Panc1 (cell line): ENCODE results near the gene CRLF1. TPM values are rescaled to one million over a fixed set of nuclear protein-coding genes. Genes with fewer than 3 reads are reported as not detected.

Experiments
- ATAC-seq: fragments of 200-7000 bp; cut with Tn5 transposase; 2 replicates; pipeline ENCODE4 v1.9.1; 2020; ENCODE audit warnings: mild to moderate bottlenecking, moderate library complexity
- BruUV-seq: library from RNA; stranded (reverse); fragments of 400-500 nt; replicated peaks from 2 replicates; lab custom pipeline; 2021; lab: Mats Ljungman, UMichigan
- CTCF ChIA-PET: fragments of 300-600 bp; sonication (Branson Sonifier 250); formaldehyde crosslinking; loops from one replicate; lab custom pipeline; 2022; ENCODE audit warnings: antibody characterized with exemption; lab: Charles Lee
- POLR2A ChIA-PET: fragments of 300-600 bp; sonication (Branson Sonifier 250); formaldehyde crosslinking; loops from one replicate; lab custom pipeline; 2022; ENCODE audit warnings: antibody characterized with exemption; lab: Charles Lee
- DNase-seq: peaks from one replicate; pipeline ENCODE4 v3.0.0-alpha.2; 2010; ENCODE audit warnings: low read depth, low spot score
- H3K27ac ChIP-seq: 2 replicates; pipeline ENCODE4 v1.5.1; 2011; ENCODE audit warnings: mild to moderate bottlenecking, low read length, inconsistent platforms
- H3K27me3 ChIP-seq: fragments of 200-500 bp; sonication (Bioruptor generic); 2 replicates; pipeline ENCODE4 v1.6.0; 2014; ENCODE audit warnings: low read length, inconsistent platforms; ENCODE audit not compliant: control insufficient read depth, insufficient read depth
- H3K36me3 ChIP-seq: fragments of 200-500 bp; sonication (Bioruptor generic); 2 replicates; pipeline ENCODE4 v1.5.1; 2014; ENCODE audit warnings: inconsistent platforms, mild to moderate bottlenecking, low read length, moderate library complexity; ENCODE audit not compliant: control insufficient read depth, insufficient read depth
- H3K4me1 ChIP-seq: 2 replicates; pipeline ENCODE4 v1.5.1; 2011; ENCODE audit warnings: inconsistent platforms, mild to moderate bottlenecking, low read length, moderate library complexity; ENCODE audit not compliant: control insufficient read depth, insufficient read depth
- H3K4me3 ChIP-seq, 2 experiments: 2 replicates each; pipeline ENCODE4 v1.5.1; 2011 to 2012; ENCODE audit warnings: low read depth in 2 of 2, low read length in 2 of 2, mild to moderate bottlenecking in 2 of 2, inconsistent platforms in 1 of 2, moderate library complexity in 1 of 2
- H3K9me3 ChIP-seq: fragments of 200-500 bp; sonication (Bioruptor generic); 2 replicates; pipeline ENCODE4 v1.5.1; 2014; ENCODE audit warnings: low read depth, mild to moderate bottlenecking, inconsistent platforms, low read length, moderate library complexity; ENCODE audit not compliant: control insufficient read depth, insufficient read depth
- CTCF ChIP-seq: fragments of 450-650 bp; IDR thresholded peaks from 2 replicates; pipeline ENCODE4 v1.5.1; 2017; ENCODE audit warnings: mild to moderate bottlenecking
- POLR2AphosphoS5 ChIP-seq: IDR thresholded peaks from 2 replicates; pipeline ENCODE4 v1.6.1; 2012; ENCODE audit warnings: mild to moderate bottlenecking, low read depth, low read length, moderate library complexity
- SIN3A ChIP-seq: IDR thresholded peaks from 2 replicates; pipeline ENCODE4 v1.6.1; 2012; ENCODE audit warnings: low read depth, mild to moderate bottlenecking, low read length, moderate library complexity, borderline replicate concordance; ENCODE audit not compliant: insufficient read depth
- TCF7L2 ChIP-seq: IDR thresholded peaks from 2 replicates; pipeline ENCODE4 v1.6.1; 2011; ENCODE audit warnings: mild to moderate bottlenecking, low read depth, low read length, inconsistent platforms
- in situ Hi-C: cut with HindIII; loops from 2 replicates; pipeline ENCODE4 v1.10.0; 2016; ENCODE audit warnings: low sequenced_read_pairs, low pct_unique_long_range_greater_than_20kb
- intact Hi-C: fragments of 100-400 bp; cut with micrococcal nuclease; formaldehyde crosslinking; loops from one replicate; pipeline ENCODE4 v1.10.0; 2022; ENCODE audit not compliant: unreplicated experiment
- total RNA-seq: library from RNA; stranded (reverse); gene quantifications from one replicate; pipeline ENCODE4 v1.2.1, GENCODE V29; 2021; ENCODE audit not compliant: unreplicated experiment
- TF ChIP-seq, protein P1 (sequence below), 2 experiments: IDR thresholded peaks; 2 replicates each; pipeline ENCODE4 v1.6.1; 2011 to 2012; ENCODE audit warnings: low read depth in 2 of 2, control low read depth in 1 of 2, low read length in 1 of 2, mild to moderate bottlenecking in 1 of 2, moderate library complexity in 1 of 2; ENCODE audit not compliant: insufficient read depth in 1 of 2

Gene CRLF1
- total RNA-seq, 1 experiment from 2014 or later = 3.5 TPM

DNA sequence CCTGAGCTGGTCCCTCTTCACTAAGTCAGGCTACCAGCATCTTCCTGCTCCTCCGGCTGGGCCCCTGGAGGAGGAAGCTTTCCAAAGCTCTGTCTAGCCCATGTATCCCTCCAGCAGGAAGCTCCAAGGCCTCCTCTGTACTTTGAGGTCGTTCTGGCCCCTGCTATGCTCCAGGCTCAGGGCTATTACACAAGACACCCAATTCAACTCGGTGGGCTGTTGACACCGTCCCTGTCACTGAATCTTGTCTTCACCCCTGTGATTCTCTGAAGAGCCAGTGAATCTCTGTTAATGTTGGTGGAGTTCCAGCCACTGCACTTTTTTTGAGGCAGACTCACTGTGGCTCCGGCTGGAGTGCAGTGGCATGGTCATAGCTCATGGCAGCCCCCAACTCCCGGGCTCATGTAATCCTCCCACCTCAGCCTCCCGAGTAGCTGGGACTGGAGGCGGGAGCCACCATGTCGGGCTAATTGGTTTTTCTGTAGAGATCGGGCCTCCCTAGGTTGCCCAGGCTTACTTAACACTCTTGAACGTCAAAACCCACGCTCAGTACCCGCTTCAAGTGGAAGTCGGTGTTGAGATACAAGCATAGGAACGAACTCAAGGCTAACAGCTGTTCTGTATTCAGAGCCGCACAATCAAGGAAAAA, 18.5 kb downstream of the CRLF1 start:
- in situ Hi-C loops = no loop called here
- Histone ChIP-seq H3K36me3 (no peaks in the 10 kb centered on the region; the same call in 1 of the 2 replicates), H3K27ac (peak overlapping the region; percentile 76), H3K4me3 (peak overlapping the region; percentile 65 to 70), H3K4me1 (no peaks in the 10 kb centered on the region), H3K27me3 (no peaks in the 10 kb centered on the region), H3K9me3 (no peaks in the 10 kb centered on the region)
- DNase-seq (no peak), ATAC-seq (no peak)
- POLR2A ChIA-PET = no interaction called here
- TF ChIP-seq CTCF (no peak), SIN3A (no peak)
- TF ChIP-seq, protein P1, sequence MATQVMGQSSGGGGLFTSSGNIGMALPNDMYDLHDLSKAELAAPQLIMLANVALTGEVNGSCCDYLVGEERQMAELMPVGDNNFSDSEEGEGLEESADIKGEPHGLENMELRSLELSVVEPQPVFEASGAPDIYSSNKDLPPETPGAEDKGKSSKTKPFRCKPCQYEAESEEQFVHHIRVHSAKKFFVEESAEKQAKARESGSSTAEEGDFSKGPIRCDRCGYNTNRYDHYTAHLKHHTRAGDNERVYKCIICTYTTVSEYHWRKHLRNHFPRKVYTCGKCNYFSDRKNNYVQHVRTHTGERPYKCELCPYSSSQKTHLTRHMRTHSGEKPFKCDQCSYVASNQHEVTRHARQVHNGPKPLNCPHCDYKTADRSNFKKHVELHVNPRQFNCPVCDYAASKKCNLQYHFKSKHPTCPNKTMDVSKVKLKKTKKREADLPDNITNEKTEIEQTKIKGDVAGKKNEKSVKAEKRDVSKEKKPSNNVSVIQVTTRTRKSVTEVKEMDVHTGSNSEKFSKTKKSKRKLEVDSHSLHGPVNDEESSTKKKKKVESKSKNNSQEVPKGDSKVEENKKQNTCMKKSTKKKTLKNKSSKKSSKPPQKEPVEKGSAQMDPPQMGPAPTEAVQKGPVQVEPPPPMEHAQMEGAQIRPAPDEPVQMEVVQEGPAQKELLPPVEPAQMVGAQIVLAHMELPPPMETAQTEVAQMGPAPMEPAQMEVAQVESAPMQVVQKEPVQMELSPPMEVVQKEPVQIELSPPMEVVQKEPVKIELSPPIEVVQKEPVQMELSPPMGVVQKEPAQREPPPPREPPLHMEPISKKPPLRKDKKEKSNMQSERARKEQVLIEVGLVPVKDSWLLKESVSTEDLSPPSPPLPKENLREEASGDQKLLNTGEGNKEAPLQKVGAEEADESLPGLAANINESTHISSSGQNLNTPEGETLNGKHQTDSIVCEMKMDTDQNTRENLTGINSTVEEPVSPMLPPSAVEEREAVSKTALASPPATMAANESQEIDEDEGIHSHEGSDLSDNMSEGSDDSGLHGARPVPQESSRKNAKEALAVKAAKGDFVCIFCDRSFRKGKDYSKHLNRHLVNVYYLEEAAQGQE (IDR thresholded peaks at IDR 0.05; ENCODE audit: insufficient read depth in 1 of 2, low read depth in 2 of 2, low read length in 1 of 2) = no peak
- BruUV-seq = no TSS peak
- CTCF ChIA-PET = interaction anchor here (0.6 to 0.7 kb wide), 3 partner anchors 87 to 284 kb away, joined by 3 to 6 read pairs (median 4); no protein-coding TSS in a partner anchor
- intact Hi-C loops = no loop called here

DNA sequence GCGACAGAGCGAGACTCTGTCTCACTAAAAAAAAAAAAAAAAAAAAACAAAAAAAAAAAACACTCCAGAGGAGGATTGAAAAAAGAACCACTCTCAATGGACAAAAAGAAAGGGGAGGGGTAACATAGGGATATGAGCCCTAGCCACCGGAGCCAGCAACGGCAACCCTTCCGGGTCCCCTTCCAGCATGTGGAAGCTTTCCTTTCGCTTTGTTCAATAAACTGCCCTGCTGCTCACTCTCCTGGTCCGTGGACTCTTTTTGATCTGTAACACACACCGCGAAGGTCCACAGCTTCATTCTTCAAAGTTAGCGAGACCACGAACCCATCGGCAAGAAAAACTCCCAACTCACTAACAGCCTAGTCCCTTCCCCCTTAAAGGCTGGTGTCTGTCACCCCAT, 19.0 kb downstream of the CRLF1 start:
- no peak overlapping the region for H3K4me3 ChIP-seq
- no peaks in the 10 kb centered on the region; the same call in 1 of the 2 replicates for H3K36me3 ChIP-seq
- in situ Hi-C loops (no loop called here), intact Hi-C loops (no loop called here)
- POLR2A ChIA-PET = no interaction called here
- TF ChIP-seq CTCF (no peak), SIN3A (no peak), POLR2AphosphoS5 (no peak), TCF7L2 (no peak)
- TF ChIP-seq, protein P1 (IDR thresholded peaks at IDR 0.05; ENCODE audit: insufficient read depth in 1 of 2, low read depth in 2 of 2, low read length in 1 of 2) = no peak
- no peaks in the 10 kb centered on the region for H3K27me3 ChIP-seq
- no peaks in the 10 kb centered on the region for H3K4me1 ChIP-seq
- no TSS peak for BruUV-seq
- no peak for DNase-seq
- CTCF ChIA-PET = interaction anchor here (0.6 kb wide), 1 partner anchor 87 kb away, joined by 3 read pairs; no protein-coding TSS in a partner anchor
- ATAC-seq = no peak
- H3K27ac ChIP-seq = no peak overlapping the region
- no peaks in the 10 kb centered on the region for H3K9me3 ChIP-seq
